GM12892 (cell line): ENCODE results near the gene FILIP1L.

Experiments
- POLR2A ChIP-seq: IDR thresholded peaks from 2 replicates; pipeline ENCODE4 v1.6.1; 2011; ENCODE audit warnings: low read depth, low read length, control low read depth
- POLR2AphosphoS5 ChIP-seq: IDR thresholded peaks from 2 replicates; pipeline ENCODE4 v1.6.1; 2011; ENCODE audit warnings: low read depth, low read length, control low read depth

GRCh38 chr3:99817047-99817436 lies 297.3 kb downstream of the FILIP1L start:
- TF ChIP-seq POLR2A (no peak), POLR2AphosphoS5 (no peak)
